ENCODE data around the gene VASP. TPM values are rescaled to one million over a fixed set of nuclear protein-coding genes. Genes with fewer than 3 reads are reported as not detected.
A peak's percentile ranks its signal among the peaks of the same experiment; 100 is the strongest.

The VASP gene
- total and polyA plus RNA-seq, 2 of the 13 experiments (the other 11 are each of a cell fraction or from before 2014, with no cell fraction given), result 41.8 to 67.1 TPM

DNA sequence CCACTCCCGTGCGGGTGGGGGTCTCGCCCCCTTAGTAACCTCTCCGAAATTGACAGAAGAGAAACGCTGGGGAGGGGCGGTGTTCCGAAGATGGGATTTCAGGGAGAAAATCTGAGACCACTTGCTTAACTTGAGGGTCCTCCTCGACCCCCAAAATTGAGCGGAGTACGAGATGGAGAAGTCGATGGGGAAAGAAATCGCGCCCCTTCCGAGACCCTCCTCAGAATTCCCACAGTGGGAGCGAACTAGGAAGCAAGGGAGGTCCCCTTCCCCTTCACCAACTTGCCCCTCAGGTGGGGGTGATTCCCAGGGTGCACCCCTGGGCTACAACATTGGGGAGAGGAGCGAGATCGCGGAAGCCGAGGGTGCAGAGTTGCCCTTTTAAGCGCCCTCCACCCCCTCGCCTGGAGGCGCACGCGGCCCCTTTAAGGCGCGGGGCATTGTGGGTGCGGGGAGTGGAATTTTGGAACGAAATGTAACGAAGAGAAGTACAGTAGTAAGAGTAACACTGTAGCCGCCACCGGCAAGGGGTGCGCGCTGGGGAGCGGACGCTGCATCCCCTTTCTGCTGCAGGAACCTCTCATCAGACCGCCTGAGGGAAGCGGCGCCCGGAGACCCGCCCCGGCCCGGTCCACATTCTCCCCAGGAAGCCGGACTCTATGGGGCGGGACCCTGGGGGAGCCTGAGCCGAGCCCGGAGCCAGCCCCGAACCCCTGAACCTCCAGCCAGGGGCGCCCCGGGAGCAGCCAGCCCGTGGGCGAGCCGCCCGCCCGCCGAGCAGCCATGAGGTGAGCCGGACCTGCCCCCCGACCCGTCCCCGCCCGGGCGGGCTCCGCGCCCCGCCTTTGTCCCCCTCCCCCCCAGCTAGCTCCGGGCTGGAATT is at the start of gene VASP (continued):
- TF ChIP-seq MXI1 (IDR thresholded peaks at IDR 0.05; ENCODE audit: borderline replicate concordance, low read depth, low read length) (peak; percentile 51; the same call in 1 of the 3 replicates), ONECUT2 (CRISPR knock-in tag; IDR thresholded peaks at IDR 0.05) (no peak), FOXJ3 (CRISPR knock-in tag; IDR thresholded peaks at IDR 0.05; ENCODE audit: borderline replicate concordance) (peak; percentile 35; the same call in 1 of the 2 replicates), MAZ (IDR thresholded peaks at IDR 0.05; ENCODE audit: borderline replicate concordance, low read depth, low read length) (peak; percentile 60; the same call in 1 of the 2 replicates), MAZ (CRISPR knock-in tag; IDR thresholded peaks at IDR 0.05; ENCODE audit: low read depth) (no peak), ZBTB7B (CRISPR knock-in tag; IDR thresholded peaks at IDR 0.05) (peak; percentile 21; the same call in 1 of the 2 replicates), MAF1 (CRISPR knock-in tag; IDR thresholded peaks at IDR 0.05; ENCODE audit: borderline replicate concordance) (0 out of 2 replicates have a peak, but pooled peaks have one; percentile 25), NCOR1 (IDR thresholded peaks at IDR 0.05; ENCODE audit: borderline replicate concordance, low read length) (no peak), HOXA3 (CRISPR knock-in tag; IDR thresholded peaks at IDR 0.05) (peak; percentile 82), ZNF619 (CRISPR knock-in tag; IDR thresholded peaks at IDR 0.05) (no peak), ZNF335 (CRISPR knock-in tag; IDR thresholded peaks at IDR 0.05) (no peak; the same call in 1 of the 2 replicates), ZFP1 (CRISPR knock-in tag; IDR thresholded peaks at IDR 0.05) (no peak), SNAPC2 (CRISPR knock-in tag; IDR thresholded peaks at IDR 0.05) (0 out of 2 replicates have a peak, but pooled peaks have one; percentile 47), ATF7-NPFF (CRISPR knock-in tag; IDR thresholded peaks at IDR 0.05; ENCODE audit: low read depth) (no peak; the same call in 1 of the 2 replicates), GATAD2A (CRISPR knock-in tag; IDR thresholded peaks at IDR 0.05) (no peak), SP4 (CRISPR knock-in tag; IDR thresholded peaks at IDR 0.05) (peak; percentile 75; the same call in 1 of the 2 replicates), ZNF101 (CRISPR knock-in tag; IDR thresholded peaks at IDR 0.05; ENCODE audit: borderline replicate concordance, low read depth) (no peak)
- TF ChIP-seq, protein P1, sequence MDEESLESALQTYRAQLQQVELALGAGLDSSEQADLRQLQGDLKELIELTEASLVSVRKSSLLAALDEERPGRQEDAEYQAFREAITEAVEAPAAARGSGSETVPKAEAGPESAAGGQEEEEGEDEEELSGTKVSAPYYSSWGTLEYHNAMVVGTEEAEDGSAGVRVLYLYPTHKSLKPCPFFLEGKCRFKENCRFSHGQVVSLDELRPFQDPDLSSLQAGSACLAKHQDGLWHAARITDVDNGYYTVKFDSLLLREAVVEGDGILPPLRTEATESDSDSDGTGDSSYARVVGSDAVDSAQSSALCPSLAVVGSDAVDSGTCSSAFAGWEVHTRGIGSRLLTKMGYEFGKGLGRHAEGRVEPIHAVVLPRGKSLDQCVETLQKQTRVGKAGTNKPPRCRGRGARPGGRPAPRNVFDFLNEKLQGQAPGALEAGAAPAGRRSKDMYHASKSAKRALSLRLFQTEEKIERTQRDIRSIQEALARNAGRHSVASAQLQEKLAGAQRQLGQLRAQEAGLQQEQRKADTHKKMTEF (CRISPR knock-in tag; IDR thresholded peaks at IDR 0.05), result no peak; the same call in 1 of the 2 replicates
- TF ChIP-seq, protein P2, sequence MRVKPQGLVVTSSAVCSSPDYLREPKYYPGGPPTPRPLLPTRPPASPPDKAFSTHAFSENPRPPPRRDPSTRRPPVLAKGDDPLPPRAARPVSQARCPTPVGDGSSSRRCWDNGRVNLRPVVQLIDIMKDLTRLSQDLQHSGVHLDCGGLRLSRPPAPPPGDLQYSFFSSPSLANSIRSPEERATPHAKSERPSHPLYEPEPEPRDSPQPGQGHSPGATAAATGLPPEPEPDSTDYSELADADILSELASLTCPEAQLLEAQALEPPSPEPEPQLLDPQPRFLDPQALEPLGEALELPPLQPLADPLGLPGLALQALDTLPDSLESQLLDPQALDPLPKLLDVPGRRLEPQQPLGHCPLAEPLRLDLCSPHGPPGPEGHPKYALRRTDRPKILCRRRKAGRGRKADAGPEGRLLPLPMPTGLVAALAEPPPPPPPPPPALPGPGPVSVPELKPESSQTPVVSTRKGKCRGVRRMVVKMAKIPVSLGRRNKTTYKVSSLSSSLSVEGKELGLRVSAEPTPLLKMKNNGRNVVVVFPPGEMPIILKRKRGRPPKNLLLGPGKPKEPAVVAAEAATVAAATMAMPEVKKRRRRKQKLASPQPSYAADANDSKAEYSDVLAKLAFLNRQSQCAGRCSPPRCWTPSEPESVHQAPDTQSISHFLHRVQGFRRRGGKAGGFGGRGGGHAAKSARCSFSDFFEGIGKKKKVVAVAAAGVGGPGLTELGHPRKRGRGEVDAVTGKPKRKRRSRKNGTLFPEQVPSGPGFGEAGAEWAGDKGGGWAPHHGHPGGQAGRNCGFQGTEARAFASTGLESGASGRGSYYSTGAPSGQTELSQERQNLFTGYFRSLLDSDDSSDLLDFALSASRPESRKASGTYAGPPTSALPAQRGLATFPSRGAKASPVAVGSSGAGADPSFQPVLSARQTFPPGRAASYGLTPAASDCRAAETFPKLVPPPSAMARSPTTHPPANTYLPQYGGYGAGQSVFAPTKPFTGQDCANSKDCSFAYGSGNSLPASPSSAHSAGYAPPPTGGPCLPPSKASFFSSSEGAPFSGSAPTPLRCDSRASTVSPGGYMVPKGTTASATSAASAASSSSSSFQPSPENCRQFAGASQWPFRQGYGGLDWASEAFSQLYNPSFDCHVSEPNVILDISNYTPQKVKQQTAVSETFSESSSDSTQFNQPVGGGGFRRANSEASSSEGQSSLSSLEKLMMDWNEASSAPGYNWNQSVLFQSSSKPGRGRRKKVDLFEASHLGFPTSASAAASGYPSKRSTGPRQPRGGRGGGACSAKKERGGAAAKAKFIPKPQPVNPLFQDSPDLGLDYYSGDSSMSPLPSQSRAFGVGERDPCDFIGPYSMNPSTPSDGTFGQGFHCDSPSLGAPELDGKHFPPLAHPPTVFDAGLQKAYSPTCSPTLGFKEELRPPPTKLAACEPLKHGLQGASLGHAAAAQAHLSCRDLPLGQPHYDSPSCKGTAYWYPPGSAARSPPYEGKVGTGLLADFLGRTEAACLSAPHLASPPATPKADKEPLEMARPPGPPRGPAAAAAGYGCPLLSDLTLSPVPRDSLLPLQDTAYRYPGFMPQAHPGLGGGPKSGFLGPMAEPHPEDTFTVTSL (CRISPR knock-in tag; IDR thresholded peaks at IDR 0.05; ENCODE audit: borderline replicate concordance), result no peak
